DMS53 (cell line): ENCODE measurements around the gene PDE8B.

Experiments
- DNase-seq: peaks from one replicate; lab custom pipeline; 2025; lab: John Stamatoyannopoulos, UW

The PDE8B gene

GRCh38 chr5:77402796-77403195, 192.3 kb downstream of the PDE8B start:
- DNase-seq, result no peak

GRCh38 chr5:77407152-77407551, 196.7 kb downstream of the PDE8B start:
- DNase-seq, result no peak

GRCh38 chr5:77409870-77410621, 199.6 kb downstream of the PDE8B start:
- DNase-seq, result no peak

GRCh38 chr5:77413049-77413448, 202.6 kb downstream of the PDE8B start:
- no peak for DNase-seq

- DNase-seq, result no peak
Observed at GRCh38 chr5:77418162-77418561, 207.7 kb downstream of the PDE8B start.

- no peak for DNase-seq
Observed at GRCh38 chr5:77418601-77419581, 208.4 kb downstream of the PDE8B start.

GRCh38 chr5:77419644-77420582, 209.4 kb downstream of the PDE8B start:
- DNase-seq, result no peak

- DNase-seq, result no peak
Observed at GRCh38 chr5:77420940-77421339, 210.5 kb downstream of the PDE8B start.

- no peak for DNase-seq
Observed at GRCh38 chr5:77423022-77423750, 212.7 kb downstream of the PDE8B start.

GRCh38 chr5:77424921-77425320, 214.4 kb downstream of the PDE8B start:
- DNase-seq, result no peak

- no peak for DNase-seq
Observed at GRCh38 chr5:77425420-77425819, 214.9 kb downstream of the PDE8B start.

GRCh38 chr5:77425998-77426659, 215.6 kb downstream of the PDE8B start:
- DNase-seq, result no peak

GRCh38 chr5:77426670-77427069, 216.2 kb downstream of the PDE8B start:
- no peak for DNase-seq

GRCh38 chr5:77427998-77428397, 217.5 kb downstream of the PDE8B start:
- DNase-seq, result no peak

GRCh38 chr5:77428526-77428925, 218.0 kb downstream of the PDE8B start:
- DNase-seq, result no peak

- no peak for DNase-seq
Observed at GRCh38 chr5:77430726-77431125, 220.2 kb downstream of the PDE8B start.

- no peak for DNase-seq
Observed at GRCh38 chr5:77431286-77431685, 220.8 kb downstream of the PDE8B start.

- DNase-seq, result no peak
Observed at GRCh38 chr5:77431719-77432118, 221.2 kb downstream of the PDE8B start.

GRCh38 chr5:77437194-77437593, 226.7 kb downstream of the PDE8B start:
- peak; percentile 62 for DNase-seq

- no peak for DNase-seq
Observed at GRCh38 chr5:77438071-77438470, 227.6 kb downstream of the PDE8B start.

- no peak for DNase-seq
Observed at GRCh38 chr5:77443670-77444069, 233.2 kb downstream of the PDE8B start.
